Suppressor macrophage (primary cell): ENCODE results near the gene GNAS-AS1.

Experiments
- DNase-seq, 4 experiments: peaks; one replicate each; pipeline ENCODE4 v3.0.0-alpha.2; 2020 to 2022

Gene GNAS-AS1

GRCh38 chr20:58776109-58776508, 74.6 kb downstream of the GNAS-AS1 start:
- DNase-seq: no peak

- no peak for DNase-seq
Measured at GRCh38 chr20:58775371-58775770, 75.3 kb downstream of the GNAS-AS1 start.

- no peak for DNase-seq
Measured at GRCh38 chr20:58774667-58775263, 75.9 kb downstream of the GNAS-AS1 start.

GRCh38 chr20:58774214-58774613, 76.5 kb downstream of the GNAS-AS1 start:
- DNase-seq: no peak

GRCh38 chr20:58772786-58773185, 77.9 kb downstream of the GNAS-AS1 start:
- no peak for DNase-seq
